ENCODE data around the gene RFFL. TPM values are rescaled to one million over a fixed set of nuclear protein-coding genes. Genes with fewer than 3 reads are reported as not detected.

Gene RFFL
- total RNA-seq, 1 experiment from 2014 or later = 29.2 TPM

- no TSS peak for BruUV-seq (replicated peaks)
- Mint-ChIP-seq H3K9me3 (ENCODE audit: low read depth, unreplicated experiment) (no peaks in the 10 kb centered on the region), H3K4me1 (ENCODE audit: low read depth, unreplicated experiment) (no peaks in the 10 kb centered on the region), H3K36me3 (ENCODE audit: insufficient read depth, unreplicated experiment) (peaks cover 8% of the 10 kb centered on the region), H3K27ac (ENCODE audit: unreplicated experiment) (no peak overlapping the region), H3K27me3 (ENCODE audit: unreplicated experiment) (no peaks in the 10 kb centered on the region), H3K4me3 (ENCODE audit: low read depth, unreplicated experiment) (no peak overlapping the region)
- CTCF ChIA-PET = no interaction called here
- DNase-seq = no peak
- TF ChIP-seq CTCF (IDR thresholded peaks at IDR 0.05; ENCODE audit: unreplicated experiment) = no peak
- intact Hi-C loops (cut with micrococcal nuclease; ENCODE audit: unreplicated experiment) = no loop called here
Measured at GRCh38 chr17:34988644-34989043, 74.9 kb downstream of the RFFL start.

- intact Hi-C loops (cut with micrococcal nuclease; ENCODE audit: unreplicated experiment) = no loop called here
- no peaks in the 10 kb centered on the region for H3K9me3 Mint-ChIP-seq (ENCODE audit: low read depth, unreplicated experiment)
- no peaks in the 10 kb centered on the region for H3K27me3 Mint-ChIP-seq (ENCODE audit: unreplicated experiment)
- H3K4me1 Mint-ChIP-seq (ENCODE audit: low read depth, unreplicated experiment) = no peaks in the 10 kb centered on the region
- DNase-seq = no peak
- no peak for TF ChIP-seq CTCF (IDR thresholded peaks at IDR 0.05; ENCODE audit: unreplicated experiment)
- CTCF ChIA-PET = interaction anchor here (0.6 kb wide), 1 partner anchor 749 kb away, joined by 3 read pairs; no protein-coding TSS in a partner anchor
- BruUV-seq (replicated peaks) = no TSS peak
- peaks cover 8% of the 10 kb centered on the region for H3K36me3 Mint-ChIP-seq (ENCODE audit: insufficient read depth, unreplicated experiment)
- no peak overlapping the region for H3K4me3 Mint-ChIP-seq (ENCODE audit: low read depth, unreplicated experiment)
- H3K27ac Mint-ChIP-seq (ENCODE audit: unreplicated experiment) = no peak overlapping the region
Measured at GRCh38 chr17:34987232-34987631, 76.3 kb downstream of the RFFL start.

GRCh38 chr17:34981538-34982241 is 81.8 kb downstream of the RFFL start:
- Mint-ChIP-seq H3K4me3 (ENCODE audit: low read depth, unreplicated experiment) (peak overlapping the region; percentile 87), H3K27ac (ENCODE audit: unreplicated experiment) (peak overlapping the region; percentile 95), H3K9me3 (ENCODE audit: low read depth, unreplicated experiment) (no peaks in the 10 kb centered on the region), H3K27me3 (ENCODE audit: unreplicated experiment) (no peaks in the 10 kb centered on the region), H3K4me1 (ENCODE audit: low read depth, unreplicated experiment) (peaks cover 12% of the 10 kb centered on the region), H3K36me3 (ENCODE audit: insufficient read depth, unreplicated experiment) (peaks cover 19% of the 10 kb centered on the region)
- TF ChIP-seq CTCF (IDR thresholded peaks at IDR 0.05; ENCODE audit: unreplicated experiment) = no peak
- CTCF ChIA-PET = interaction anchor here (0.8 to 2.9 kb wide), 6 partner anchors 28 to 562 kb away, joined by 3 to 9 read pairs (median 6); partner anchors contain the start of gene RFFL
- DNase-seq = no peak
- no TSS peak for BruUV-seq (replicated peaks)
- intact Hi-C loops (cut with micrococcal nuclease; ENCODE audit: unreplicated experiment) = loop anchor here (2.0 kb wide), 2 partner anchors 439 to 561 kb away; no protein-coding TSS in a partner anchor

GRCh38 chr17:34980681-34981537 is 82.6 kb downstream of the RFFL start:
- Mint-ChIP-seq H3K4me3 (ENCODE audit: low read depth, unreplicated experiment) (peak overlapping the region; percentile 87), H3K27ac (ENCODE audit: unreplicated experiment) (peak overlapping the region; percentile 95), H3K9me3 (ENCODE audit: low read depth, unreplicated experiment) (no peaks in the 10 kb centered on the region), H3K36me3 (ENCODE audit: insufficient read depth, unreplicated experiment) (peaks cover 19% of the 10 kb centered on the region), H3K27me3 (ENCODE audit: unreplicated experiment) (no peaks in the 10 kb centered on the region), H3K4me1 (ENCODE audit: low read depth, unreplicated experiment) (peaks cover 12% of the 10 kb centered on the region)
- DNase-seq = peak; percentile 78
- CTCF ChIA-PET = interaction anchor here (0.8 to 2.9 kb wide), 6 partner anchors 29 to 561 kb away, joined by 3 to 9 read pairs (median 4); no protein-coding TSS in a partner anchor
- BruUV-seq (replicated peaks) = TSS peak; percentile 63
- intact Hi-C loops (cut with micrococcal nuclease; ENCODE audit: unreplicated experiment) = loop anchor here (2.0 kb wide), 2 partner anchors 438 to 560 kb away; no protein-coding TSS in a partner anchor
- peak; percentile 42 for TF ChIP-seq CTCF (IDR thresholded peaks at IDR 0.05; ENCODE audit: unreplicated experiment)

Data from Calu3 (cell line).